ENCODE data around the gene PTPRO. TPM values are rescaled to one million over a fixed set of nuclear protein-coding genes. Genes with fewer than 3 reads are reported as not detected.

Gene PTPRO
- total RNA-seq, 4 donors from 2014 or later, result 1.2 to 4.1 (median 2.1) TPM

GRCh38 chr12:15592934-15593333, 270.6 kb downstream of the PTPRO start:
- TF ChIP-seq POLR2A (IDR thresholded peaks at IDR 0.05), result no peak
- no peak for TF ChIP-seq CTCF (IDR thresholded peaks at IDR 0.05)
- Histone ChIP-seq H3K4me3 (no peak overlapping the region), H3K9me3 (no peaks in the 10 kb centered on the region), H3K27ac (no peak overlapping the region), H3K4me1 (no peaks in the 10 kb centered on the region), H3K27me3 (no peaks in the 10 kb centered on the region), H3K36me3 (no peaks in the 10 kb centered on the region)
- DNase-seq, result no peak

- DNase-seq, result no peak
- Histone ChIP-seq H3K9me3 (no peaks in the 10 kb centered on the region), H3K4me1 (peaks cover 0 to 11% (median 0%) of the 10 kb centered on the region in 4 donors), H3K27me3 (no peaks in the 10 kb centered on the region), H3K27ac (no peak overlapping the region), H3K4me3 (no peak overlapping the region), H3K36me3 (no peaks in the 10 kb centered on the region)
- TF ChIP-seq CTCF (IDR thresholded peaks at IDR 0.05) (no peak), POLR2A (IDR thresholded peaks at IDR 0.05) (no peak)
Observed at GRCh38 chr12:15596174-15596573, 273.9 kb downstream of the PTPRO start.

DNA sequence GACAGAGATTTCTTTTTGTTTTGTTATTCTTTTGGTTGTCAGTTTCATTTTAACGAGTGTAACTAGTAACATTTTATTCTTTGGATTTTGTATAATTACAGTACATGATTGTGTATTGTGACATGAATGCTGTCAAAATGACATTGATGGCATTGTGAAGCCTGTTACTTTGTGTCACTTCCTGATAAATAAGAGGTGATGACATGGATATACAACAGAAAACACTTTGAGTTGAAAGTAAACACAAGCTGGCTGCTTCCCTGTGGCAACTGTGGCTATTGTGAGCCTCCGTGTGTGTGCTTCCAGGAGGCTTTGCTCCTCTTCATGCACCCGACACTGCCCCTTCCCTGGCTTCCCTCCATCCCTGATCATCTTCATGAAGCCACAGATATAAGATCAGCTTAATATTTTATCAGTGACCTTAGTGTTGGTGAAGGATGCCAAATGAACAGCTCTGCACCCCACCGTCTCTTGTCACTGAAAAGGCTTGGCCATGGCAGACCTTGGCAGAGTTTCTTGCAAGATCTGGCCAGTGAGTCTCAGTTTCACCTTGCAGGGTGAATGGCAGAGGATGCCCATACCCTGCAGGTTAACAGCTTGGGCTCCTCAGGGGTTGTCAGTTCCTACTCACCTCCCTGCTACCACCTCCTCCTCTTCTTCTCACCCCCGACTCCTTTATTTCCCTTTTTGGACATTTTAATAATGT, 275.0 kb downstream of the PTPRO start:
- no peak overlapping the region for H3K4me3 ChIP-seq
- H3K27ac ChIP-seq, result no peak overlapping the region
- no peak for TF ChIP-seq CTCF (IDR thresholded peaks at IDR 0.05)
- H3K9me3 ChIP-seq, result no peaks in the 10 kb centered on the region
- H3K36me3 ChIP-seq, result no peaks in the 10 kb centered on the region
- H3K27me3 ChIP-seq, result no peaks in the 10 kb centered on the region
- H3K4me1 ChIP-seq, result peaks cover 0 to 11% (median 0%) of the 10 kb centered on the region in 4 donors
- no peak for DNase-seq

DNA sequence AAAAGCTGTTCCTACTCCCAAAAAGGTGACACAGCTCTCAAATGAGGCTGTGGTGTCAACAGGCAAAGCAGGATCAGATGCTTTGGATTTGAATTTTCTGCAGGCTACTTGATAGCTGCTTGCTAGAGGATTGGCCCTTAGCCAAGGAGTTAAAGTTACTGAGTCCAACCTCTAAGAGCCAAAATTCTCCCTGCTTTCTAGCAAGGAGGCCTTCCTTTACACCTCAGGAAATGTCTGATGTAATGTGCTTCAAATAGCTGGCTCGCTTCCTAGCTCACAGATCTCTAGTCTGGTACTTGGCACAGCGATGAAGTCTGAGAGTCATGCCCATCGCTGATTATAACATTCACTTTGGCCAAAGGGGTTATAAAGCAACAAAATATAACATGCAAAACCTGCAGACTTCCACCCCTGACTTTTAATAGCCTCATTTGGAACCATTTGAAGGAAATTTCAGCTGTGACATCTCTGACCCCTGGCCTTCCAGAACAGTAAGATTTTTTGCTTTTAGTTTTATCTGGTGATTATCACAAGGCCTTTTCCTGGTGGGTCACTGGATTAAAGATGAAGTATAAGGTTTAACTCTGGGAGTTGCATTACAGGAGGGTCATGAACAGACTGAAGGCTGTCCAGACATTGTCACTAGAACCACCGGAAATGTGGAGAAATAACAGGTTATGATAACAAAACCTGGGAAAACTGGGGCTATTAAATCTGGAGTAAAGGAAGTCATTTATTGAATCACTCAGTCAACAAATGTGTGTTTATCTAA, 277.1 kb downstream of the PTPRO start:
- peaks cover 0 to 11% (median 0%) of the 10 kb centered on the region in 4 donors for H3K4me1 ChIP-seq
- no peak overlapping the region for H3K27ac ChIP-seq
- H3K27me3 ChIP-seq, result no peaks in the 10 kb centered on the region
- no peak for TF ChIP-seq CTCF (IDR thresholded peaks at IDR 0.05)
- TF ChIP-seq POLR2A (IDR thresholded peaks at IDR 0.05), result no peak
- no peak for DNase-seq
- no peaks in the 10 kb centered on the region for H3K36me3 ChIP-seq
- H3K4me3 ChIP-seq, result no peak overlapping the region
- no peaks in the 10 kb centered on the region for H3K9me3 ChIP-seq

- Histone ChIP-seq H3K4me3 (no peak overlapping the region), H3K9me3 (no peaks in the 10 kb centered on the region), H3K27me3 (no peaks in the 10 kb centered on the region), H3K27ac (no peak overlapping the region), H3K36me3 (no peaks in the 10 kb centered on the region), H3K4me1 (peaks cover 0 to 11% (median 0%) of the 10 kb centered on the region in 4 donors)
- DNase-seq, result no peak
- TF ChIP-seq CTCF (IDR thresholded peaks at IDR 0.05) (no peak), POLR2A (IDR thresholded peaks at IDR 0.05) (no peak)
Observed at GRCh38 chr12:15600223-15600935, 278.1 kb downstream of the PTPRO start.

Data from Peyer's patch (tissue), 4 donors.